HepG2 (cell line): ENCODE measurements around the gene SLC17A9. TPM values are rescaled to one million over a fixed set of nuclear protein-coding genes. Genes with fewer than 3 reads are reported as not detected.

Source experiments
- ATF1 ChIP-seq: IDR thresholded peaks from 2 replicates; pipeline ENCODE4 v1.6.1; 2016; ENCODE audit warnings: mild to moderate bottlenecking, control low read depth
- CHCHD3 ChIP-seq: sonication (generic); formaldehyde crosslinking; IDR thresholded peaks from 2 replicates; pipeline ENCODE4 v1.8.0; 2022; ENCODE audit warnings: mild to moderate bottlenecking, missing genetic modification reagents, moderate library complexity
- EEA1 ChIP-seq: sonication (generic); formaldehyde crosslinking; IDR thresholded peaks from 2 replicates; pipeline ENCODE4 v1.5.1; 2020; ENCODE audit warnings: mild to moderate bottlenecking, missing genetic modification reagents, borderline replicate concordance
- FOXO4 ChIP-seq: sonication (generic); formaldehyde crosslinking; conservative IDR thresholded peaks from 2 replicates; pipeline ENCODE4 v1.8.1; 2023; ENCODE audit warnings: missing genetic modification reagents
- NFE2L1 ChIP-seq: sonication (generic); formaldehyde crosslinking; IDR thresholded peaks from 2 replicates; pipeline ENCODE4 v1.4.0; 2020; ENCODE audit warnings: missing genetic modification reagents, mild to moderate bottlenecking, borderline replicate concordance
- PBX2 ChIP-seq: IDR thresholded peaks from 2 replicates; pipeline ENCODE4 v1.6.1; 2016; ENCODE audit warnings: control low read depth
- PCBP1 ChIP-seq: fragments of 200-400 bp; formaldehyde crosslinking; IDR thresholded peaks from 2 replicates; pipeline ENCODE4 v1.6.1; 2017; ENCODE audit warnings: mild to moderate bottlenecking, low read depth, low read length, borderline replicate concordance
- PHF21A ChIP-seq: sonication (generic); formaldehyde crosslinking; IDR thresholded peaks from 2 replicates; pipeline ENCODE4 v1.5.0; 2020; ENCODE audit warnings: mild to moderate bottlenecking, missing genetic modification reagents
- RBM39 ChIP-seq: fragments of 200-400 bp; formaldehyde crosslinking; IDR thresholded peaks from one replicate; pipeline ENCODE4 v1.6.1; 2018; ENCODE audit warnings: antibody characterized with exemption, mild to moderate bottlenecking, low read depth, low read length; ENCODE audit not compliant: poor library complexity, severe bottlenecking
- WIZ ChIP-seq: sonication (generic); formaldehyde crosslinking; IDR thresholded peaks from 2 replicates; pipeline ENCODE4 v1.5.1; 2020; ENCODE audit warnings: mild to moderate bottlenecking, missing genetic modification reagents
- ZBTB25 ChIP-seq: IDR thresholded peaks from 2 replicates; pipeline ENCODE4 v1.6.1; 2018; ENCODE audit warnings: missing genetic modification reagents
- ZNF124 ChIP-seq: sonication (generic); formaldehyde crosslinking; IDR thresholded peaks from 2 replicates; pipeline ENCODE4 v1.4.0; 2020; ENCODE audit warnings: missing genetic modification reagents
- ZNF232 ChIP-seq: sonication (generic); formaldehyde crosslinking; IDR thresholded peaks from 2 replicates; pipeline ENCODE4 v1.4.0; 2020; ENCODE audit warnings: missing genetic modification reagents, borderline replicate concordance
- ZNF235 ChIP-seq: sonication (generic); formaldehyde crosslinking; IDR thresholded peaks from 2 replicates; pipeline ENCODE4 v1.8.1; 2023; ENCODE audit warnings: mild to moderate bottlenecking, missing genetic modification reagents, borderline replicate concordance
- ZNF33A ChIP-seq: sonication (generic); formaldehyde crosslinking; IDR thresholded peaks from 2 replicates; pipeline ENCODE4 v1.5.1; 2020; ENCODE audit warnings: missing genetic modification reagents, mild to moderate bottlenecking, moderate library complexity, borderline replicate concordance
- ZNF674 ChIP-seq: sonication (generic); formaldehyde crosslinking; IDR thresholded peaks from 2 replicates; pipeline ENCODE4 v1.5.0; 2020; ENCODE audit warnings: low read depth, mild to moderate bottlenecking, missing genetic modification reagents
- ZNF879 ChIP-seq: sonication (generic); formaldehyde crosslinking; IDR thresholded peaks from 2 replicates; pipeline ENCODE4 v1.8.1; 2023; ENCODE audit warnings: missing genetic modification reagents
- polyA plus RNA-seq, 8 experiments: library from polyadenylated mRNA; depleted of rRNA in 3 of 8; stranded (reverse) in 7 of 8; unstranded in 1 of 8; fragments of >200 nt; fragmentation: Illumina TruSeq in 4 of 8; extraction: Trizol in 4 of 8; gene quantifications; 2 replicates each; pipeline versions ENCODE4 v1.2.1 to v1.2.3, GENCODE V29; 2011 to 2016; ENCODE audit warnings: low read depth in 4 of 8, missing spikeins in 1 of 8, mixed read lengths in 1 of 8; ENCODE audit not compliant: insufficient read depth in 1 of 8
- total RNA-seq, 5 experiments: library from RNA; depleted of rRNA; stranded (reverse); fragments of >200 nt; fragmentation: Illumina TruSeq; extraction: Trizol; gene quantifications; 2 replicates each; pipeline ENCODE4 v1.2.3, GENCODE V29; 2016; ENCODE audit warnings: low read depth in 1 of 5
- TF ChIP-seq, protein P1 (sequence below): sonication (generic); formaldehyde crosslinking; IDR thresholded peaks from 2 replicates; pipeline ENCODE4 v1.8.1; 2023; ENCODE audit warnings: mild to moderate bottlenecking, inconsistent platforms, moderate library complexity, missing genetic modification reagents, borderline replicate concordance

Gene SLC17A9
- total and polyA plus RNA-seq, 2 of the 13 experiments (the other 11 are each of a cell fraction or from before 2014, with no cell fraction given), result 110 to 191 TPM

- TF ChIP-seq FOXO4 (CRISPR knock-in tag), result 0 out of 2 replicates have a peak, but pooled peaks have one; percentile 95
- TF ChIP-seq ATF1 (CRISPR knock-in tag), result no peak
- TF ChIP-seq PBX2 (CRISPR knock-in tag), result 0 out of 2 replicates have a peak, but pooled peaks have one; percentile 5
- TF ChIP-seq NFE2L1 (CRISPR knock-in tag), result 0 out of 2 replicates have a peak, but pooled peaks have one; percentile 10
- TF ChIP-seq EEA1 (CRISPR knock-in tag), result 0 out of 2 replicates have a peak, but pooled peaks have one; percentile 63
- no peak for TF ChIP-seq ZBTB25 (CRISPR knock-in tag)
- TF ChIP-seq, protein P1, sequence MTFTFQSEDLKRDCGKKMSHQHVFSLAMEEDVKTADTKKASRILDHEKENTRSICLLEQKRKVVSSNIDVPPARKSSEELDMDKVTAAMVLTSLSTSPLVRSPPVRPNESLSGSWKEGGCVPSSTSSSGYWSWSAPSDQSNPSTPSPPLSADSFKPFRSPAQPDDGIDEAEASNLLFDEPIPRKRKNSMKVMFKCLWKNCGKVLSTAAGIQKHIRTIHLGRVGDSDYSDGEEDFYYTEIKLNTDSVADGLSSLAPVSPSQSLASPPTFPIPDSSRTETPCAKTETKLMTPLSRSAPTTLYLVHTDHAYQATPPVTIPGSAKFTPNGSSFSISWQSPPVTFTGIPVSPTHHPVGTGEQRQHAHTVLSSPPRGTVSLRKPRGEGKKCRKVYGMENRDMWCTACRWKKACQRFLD (CRISPR knock-in tag), result peak; percentile 89; the same call in 1 of the 2 replicates
- TF ChIP-seq ZNF235 (CRISPR knock-in tag), result 0 out of 2 replicates have a peak, but pooled peaks have one; percentile 84
- peak; percentile 86; the same call in 1 of the 2 replicates for TF ChIP-seq PCBP1
- 0 out of 2 replicates have a peak, but pooled peaks have one; percentile 9 for TF ChIP-seq ZNF674
- 0 out of 2 replicates have a peak, but pooled peaks have one; percentile 6 for TF ChIP-seq WIZ (CRISPR knock-in tag)
- 0 out of 2 replicates have a peak, but pooled peaks have one; percentile 79 for TF ChIP-seq ZNF33A (CRISPR knock-in tag)
- TF ChIP-seq RBM39, result no peak
- TF ChIP-seq PHF21A (CRISPR knock-in tag), result no peak
- 0 out of 2 replicates have a peak, but pooled peaks have one; percentile 13 for TF ChIP-seq ZNF879 (CRISPR knock-in tag)
- TF ChIP-seq ZNF232, result 0 out of 2 replicates have a peak, but pooled peaks have one; percentile 20
- no peak for TF ChIP-seq ZNF124 (CRISPR knock-in tag)
- TF ChIP-seq CHCHD3 (CRISPR knock-in tag), result 0 out of 2 replicates have a peak, but pooled peaks have one; percentile 28
These were observed 575 bp upstream of the SLC17A9 start (continued) for GRCh38 chr20:62951896-62952372.
